ENCODE results near the gene FAM83G. TPM values are rescaled to one million over a fixed set of nuclear protein-coding genes. Genes with fewer than 3 reads are reported as not detected.

Gene FAM83G
- total RNA-seq, 3 donors from 2014 or later (not counting 1 experiment from before 2014, with no cell fraction given) = 3.8 to 6.5 (median 4.3) TPM

- Mint-ChIP-seq H3K36me3 (no peaks in the 10 kb centered on the region), H3K4me3 (no peak overlapping the region), H3K9me3 (no peaks in the 10 kb centered on the region), H3K27me3 (ENCODE audit: low read depth in 2 of 2) (no peaks in the 10 kb centered on the region), H3K27ac (no peak overlapping the region), H3K4me1 (peaks cover 0 to 5% of the 10 kb centered on the region in 2 donors)
- no peak for TF ChIP-seq CTCF (IDR thresholded peaks at IDR 0.05)
- no peak for ATAC-seq
- intact Hi-C loops (cut with micrococcal nuclease) = no loop called here
- Histone ChIP-seq H3K36me3 (ENCODE audit: control insufficient read depth, insufficient read depth, low read length) (no peaks in the 10 kb centered on the region), H3K27ac (ENCODE audit: low read length) (no peak overlapping the region), H3K4me1 (ENCODE audit: control insufficient read depth, insufficient read depth, low read length) (peaks cover 4% of the 10 kb centered on the region), H3K27me3 (ENCODE audit: control insufficient read depth, insufficient read depth, low read length) (no peaks in the 10 kb centered on the region), H3K9me3 (ENCODE audit: control insufficient read depth, insufficient read depth, low read length) (no peaks in the 10 kb centered on the region), H3K4me3 (ENCODE audit: low read length) (no peak overlapping the region)
- DNase-seq = no peak
- 90% methylated on average over 26 of the region's 28 CpGs for WGBS (ENCODE audit: insufficient coverage)
Measured at GRCh38 chr17:18970582-18971480, 33.7 kb downstream of the FAM83G start.

GRCh38 chr17:18968945-18969887 is 35.3 kb downstream of the FAM83G start:
- TF ChIP-seq CTCF (IDR thresholded peaks at IDR 0.05) = no peak
- no peaks in the 10 kb centered on the region for H3K36me3 Mint-ChIP-seq
- intact Hi-C loops (cut with micrococcal nuclease) = no loop called here
- no peak overlapping the region for H3K4me3 Mint-ChIP-seq
- H3K9me3 Mint-ChIP-seq = no peaks in the 10 kb centered on the region
- H3K27ac Mint-ChIP-seq = no peak overlapping the region
- peaks cover 0 to 5% of the 10 kb centered on the region in 2 donors for H3K4me1 Mint-ChIP-seq
- Histone ChIP-seq H3K27me3 (ENCODE audit: control insufficient read depth, insufficient read depth, low read length) (no peaks in the 10 kb centered on the region), H3K9me3 (ENCODE audit: control insufficient read depth, insufficient read depth, low read length) (no peaks in the 10 kb centered on the region), H3K36me3 (ENCODE audit: control insufficient read depth, insufficient read depth, low read length) (no peaks in the 10 kb centered on the region), H3K4me1 (ENCODE audit: control insufficient read depth, insufficient read depth, low read length) (peaks cover 4% of the 10 kb centered on the region), H3K4me3 (ENCODE audit: low read length) (no peak overlapping the region), H3K27ac (ENCODE audit: low read length) (no peak overlapping the region)
- 67% methylated on average over 23 of the region's 23 CpGs for WGBS (ENCODE audit: insufficient coverage)
- ATAC-seq (peak in 1 of 3 donors; percentile 30), DNase-seq (no peak)
- H3K27me3 Mint-ChIP-seq (ENCODE audit: low read depth in 2 of 2) = peaks cover 0 to 3% of the 10 kb centered on the region in 2 donors

- H3K4me1 Mint-ChIP-seq = peaks cover 0 to 5% of the 10 kb centered on the region in 2 donors
- H3K27me3 Mint-ChIP-seq (ENCODE audit: low read depth in 2 of 2) = peaks cover 0 to 3% of the 10 kb centered on the region in 2 donors
- no peak overlapping the region for H3K4me3 Mint-ChIP-seq
- H3K9me3 Mint-ChIP-seq = no peaks in the 10 kb centered on the region
- DNase-seq (no peak), ATAC-seq (no peak)
- H3K36me3 ChIP-seq (ENCODE audit: control insufficient read depth, insufficient read depth, low read length) = no peaks in the 10 kb centered on the region
- 76% methylated on average over 4 of the region's 4 CpGs for WGBS (ENCODE audit: insufficient coverage)
- H3K27me3 ChIP-seq (ENCODE audit: control insufficient read depth, insufficient read depth, low read length) = no peaks in the 10 kb centered on the region
- H3K4me3 ChIP-seq (ENCODE audit: low read length) = no peak overlapping the region
- intact Hi-C loops (cut with micrococcal nuclease) = no loop called here
- H3K27ac Mint-ChIP-seq = no peak overlapping the region
- H3K9me3 ChIP-seq (ENCODE audit: control insufficient read depth, insufficient read depth, low read length) = no peaks in the 10 kb centered on the region
- peaks cover 4% of the 10 kb centered on the region for H3K4me1 ChIP-seq (ENCODE audit: control insufficient read depth, insufficient read depth, low read length)
- no peaks in the 10 kb centered on the region for H3K36me3 Mint-ChIP-seq
- TF ChIP-seq CTCF (IDR thresholded peaks at IDR 0.05) = no peak
- H3K27ac ChIP-seq (ENCODE audit: low read length) = no peak overlapping the region
Measured at GRCh38 chr17:18968345-18968744, 36.2 kb downstream of the FAM83G start.

Data from natural killer cell (primary cell).